OCI-M2 (cell line): ENCODE measurements around the gene NFIA.

Source experiments
- DNase-seq: peaks from one replicate; lab custom pipeline; 2025; ENCODE audit not compliant: unreplicated experiment; lab: John Stamatoyannopoulos, UW

The NFIA gene

GRCh38 chr1:61419657-61420056 lies 337.3 kb downstream of the NFIA start:
- no peak for DNase-seq

GRCh38 chr1:61420243-61420642 lies 337.9 kb downstream of the NFIA start:
- DNase-seq: no peak

DNA sequence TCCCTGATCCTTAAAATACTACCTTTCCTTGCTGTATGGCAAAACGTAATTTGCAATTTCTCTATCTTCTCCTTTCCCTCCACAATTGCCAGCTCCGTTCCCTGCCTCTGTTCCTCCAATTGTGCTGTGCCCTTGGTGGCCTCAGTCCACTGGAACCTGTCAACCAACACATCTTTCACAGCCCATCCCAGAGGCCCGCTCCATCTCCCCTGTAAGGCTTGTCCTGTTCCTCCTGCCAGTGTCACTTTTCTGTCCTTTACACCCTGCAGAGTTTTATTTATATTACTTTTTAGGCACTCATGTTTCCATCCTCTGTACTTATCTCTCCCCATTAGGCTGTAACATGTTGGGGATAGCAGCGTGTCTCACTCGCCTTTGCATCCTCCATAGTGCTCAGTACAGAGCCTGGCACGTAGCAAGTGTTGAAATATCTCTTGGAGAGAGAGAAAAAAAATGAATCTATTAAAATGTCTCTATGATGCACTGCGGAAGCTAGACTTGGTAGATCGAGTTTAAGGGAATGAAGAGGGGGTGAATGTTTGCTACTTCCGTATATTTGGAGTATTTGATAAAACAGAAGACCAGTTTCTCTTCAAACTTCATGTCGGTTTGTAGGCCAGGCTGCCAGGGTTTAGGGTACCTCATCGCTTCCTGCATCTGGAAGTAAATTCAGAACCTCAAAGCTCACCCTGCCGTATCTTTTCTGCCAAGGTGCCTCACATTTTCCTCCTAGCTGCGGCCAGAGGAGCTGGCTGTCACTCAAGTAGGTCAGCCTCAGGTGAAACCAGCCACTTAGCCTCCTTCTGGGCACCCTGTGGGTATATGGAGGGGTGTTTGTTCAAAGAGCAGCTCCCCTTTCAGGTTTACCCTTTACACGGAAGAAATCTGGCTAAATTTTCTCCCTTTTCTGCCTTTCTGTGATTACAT lies 338.8 kb downstream of the NFIA start:
- DNase-seq: no peak

DNA sequence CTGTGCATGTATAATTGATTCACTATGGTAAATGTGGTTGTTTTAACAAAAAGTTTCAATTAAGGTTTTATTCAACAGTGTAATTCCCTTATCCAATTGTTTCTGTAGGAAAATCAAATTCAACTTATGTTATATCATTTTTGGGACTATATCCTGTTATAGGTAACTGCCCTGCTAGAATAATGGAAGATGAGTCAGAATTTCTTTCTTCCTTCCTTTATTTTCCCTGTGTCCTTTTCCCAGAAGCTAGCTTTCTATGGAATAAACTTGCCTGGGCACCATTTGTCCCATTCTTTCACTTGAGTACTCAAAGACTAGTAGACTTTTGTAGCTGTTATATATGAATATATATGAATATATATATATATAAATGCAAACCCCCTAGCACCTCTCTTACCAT lies 341.3 kb downstream of the NFIA start:
- no peak for DNase-seq

- no peak for DNase-seq
Observed at GRCh38 chr1:61424382-61424781, 342.0 kb downstream of the NFIA start.

DNA sequence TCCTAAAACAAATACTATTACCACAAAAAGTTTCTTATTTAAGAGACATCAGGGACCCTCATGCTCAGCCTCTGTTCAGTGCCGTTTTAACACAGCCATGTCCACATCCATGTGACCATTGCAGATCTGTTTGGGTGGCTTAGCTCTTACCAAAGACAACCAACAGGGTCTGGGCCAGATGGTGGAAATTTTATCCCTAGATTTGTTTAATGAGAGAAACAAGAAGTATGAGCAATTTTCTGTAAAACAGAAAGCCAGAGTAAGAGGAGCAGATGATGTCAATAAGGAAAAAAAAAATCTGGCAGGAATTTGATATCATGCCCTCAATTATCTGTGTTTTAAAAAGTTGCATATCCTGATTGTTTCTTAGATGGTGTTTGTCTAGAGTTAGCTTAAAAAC lies 342.7 kb downstream of the NFIA start:
- no peak for DNase-seq

GRCh38 chr1:61426254-61426653 lies 343.9 kb downstream of the NFIA start:
- no peak for DNase-seq

GRCh38 chr1:61426885-61427284 lies 344.5 kb downstream of the NFIA start:
- DNase-seq: no peak

DNA sequence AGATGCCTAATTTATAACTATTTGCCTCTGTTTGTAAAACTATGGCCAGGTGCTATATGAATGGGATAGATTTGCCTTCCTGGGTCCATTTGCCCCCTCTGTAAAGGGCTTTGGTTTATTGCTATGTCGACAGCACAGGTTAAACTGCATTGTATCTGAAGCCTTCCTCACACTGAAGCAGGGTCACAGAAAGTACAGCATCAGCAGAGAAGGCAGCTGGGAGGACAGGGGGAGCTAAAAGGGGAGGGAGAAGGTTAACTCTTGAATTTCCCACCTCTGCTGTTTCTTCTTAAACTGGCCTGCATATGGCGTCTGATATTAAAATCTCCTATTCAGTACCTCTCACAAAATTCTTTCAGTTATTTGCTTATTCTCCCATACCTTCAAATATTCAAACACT lies 345.1 kb downstream of the NFIA start:
- no peak for DNase-seq

GRCh38 chr1:61428146-61428545 lies 345.8 kb downstream of the NFIA start:
- no peak for DNase-seq

GRCh38 chr1:61432616-61433388 lies 350.4 kb downstream of the NFIA start:
- DNase-seq: no peak

DNA sequence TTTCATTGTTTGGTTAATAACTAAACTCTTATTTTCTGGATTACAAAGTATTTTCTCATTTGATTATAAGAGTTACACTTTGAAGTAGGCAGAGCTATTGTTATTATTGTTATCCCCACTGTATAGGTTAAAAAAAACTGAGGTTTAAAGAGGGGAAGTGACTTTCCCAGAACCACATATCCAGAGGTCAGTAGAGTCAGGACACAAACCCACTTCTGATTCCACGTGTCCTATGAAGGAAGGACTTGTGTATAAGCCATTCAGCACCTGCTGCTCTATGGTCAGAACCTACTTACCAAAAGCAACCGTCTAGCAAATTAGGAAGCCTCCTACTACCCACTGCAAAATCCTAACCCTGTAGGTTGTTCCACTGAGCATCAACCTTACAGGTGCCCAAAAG lies 351.3 kb downstream of the NFIA start:
- no peak for DNase-seq

DNA sequence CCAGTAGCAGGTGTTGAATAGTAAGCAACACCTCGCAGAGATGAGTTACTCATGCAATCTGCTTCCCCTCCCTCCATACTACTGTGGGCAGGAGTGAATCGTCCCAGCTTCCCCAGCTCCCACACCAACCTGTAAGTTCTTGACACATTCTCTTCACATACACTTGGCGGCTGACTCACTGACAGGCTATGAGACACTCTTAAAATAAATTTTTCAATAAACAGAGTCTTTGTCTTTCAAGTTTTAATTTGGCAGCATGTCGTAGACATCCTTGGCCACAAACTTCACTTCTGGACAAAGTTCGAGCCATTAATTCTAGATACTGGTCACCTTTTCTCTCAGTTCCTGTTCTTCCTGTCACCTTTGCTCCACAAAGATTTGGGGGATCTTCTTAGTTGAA lies 351.9 kb downstream of the NFIA start:
- no peak for DNase-seq

- DNase-seq: no peak
Observed at GRCh38 chr1:61435226-61435625, 352.9 kb downstream of the NFIA start.

DNA sequence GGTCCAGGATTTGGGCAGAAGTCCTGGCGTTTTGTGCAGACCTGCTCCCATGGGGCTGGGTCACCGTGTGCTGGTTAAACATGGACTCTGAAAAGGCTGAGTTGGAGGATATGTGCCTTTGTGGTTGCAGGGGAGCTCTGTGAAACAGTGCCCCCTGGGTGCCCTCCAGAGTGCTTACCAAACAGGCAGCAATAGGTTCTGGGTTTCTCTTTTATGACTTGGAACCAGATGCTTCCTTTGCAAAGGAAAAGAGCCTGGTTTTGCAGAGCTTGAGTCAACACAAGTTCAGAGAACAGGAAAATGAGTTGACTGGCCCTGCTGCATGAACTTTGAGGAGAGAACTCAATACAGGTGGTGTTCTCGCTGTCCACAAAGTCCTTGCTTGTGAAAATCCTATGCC lies 353.7 kb downstream of the NFIA start:
- DNase-seq: no peak

DNA sequence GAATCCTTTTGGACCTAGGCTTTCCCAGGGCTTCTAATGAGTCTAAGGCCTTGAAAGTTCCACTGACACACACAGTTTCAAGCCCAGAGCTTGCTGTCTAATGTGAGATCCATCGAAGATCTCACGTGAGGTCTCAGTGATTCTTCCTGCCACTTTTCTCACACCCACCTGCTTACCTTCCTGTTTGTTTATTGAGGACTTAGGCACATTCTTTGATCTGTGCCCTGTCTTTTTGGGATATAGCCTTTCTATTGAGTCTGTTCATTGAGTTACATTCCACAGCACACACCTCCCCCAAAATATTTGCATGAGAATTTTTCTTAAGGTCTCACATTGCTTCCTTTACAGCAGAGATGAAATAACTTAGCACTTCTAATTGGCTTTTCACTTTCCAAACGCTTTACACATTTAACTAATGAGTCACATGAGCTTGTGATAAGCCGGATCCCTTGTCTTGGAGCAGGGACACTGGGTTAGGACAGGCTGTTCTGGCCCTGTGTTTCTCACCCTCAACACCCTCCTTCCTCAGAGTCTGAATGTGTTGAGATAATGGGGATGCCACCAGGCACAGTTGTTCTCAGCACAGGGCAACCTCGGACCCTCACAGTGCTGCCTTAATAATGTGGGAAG lies 354.2 kb downstream of the NFIA start:
- DNase-seq: no peak

DNA sequence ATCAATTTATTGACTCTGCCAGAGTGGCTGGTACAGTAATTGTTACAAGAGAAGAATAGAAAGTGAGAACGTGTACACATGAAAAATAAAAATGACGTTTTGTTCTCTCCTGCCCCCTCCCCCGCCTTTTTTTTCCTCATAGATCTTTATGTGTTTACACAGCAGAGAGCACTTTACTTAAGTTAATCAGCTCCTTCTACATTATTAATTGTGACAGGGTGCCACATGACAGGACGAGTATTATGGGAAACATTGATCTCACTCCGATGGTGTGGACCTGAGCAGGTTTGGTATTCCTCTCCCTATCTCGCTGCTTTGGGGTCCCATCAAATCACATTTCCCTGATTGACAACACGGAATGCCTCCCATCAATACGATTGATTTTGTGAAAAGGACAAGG lies 356.9 kb downstream of the NFIA start:
- DNase-seq: no peak

GRCh38 chr1:61441723-61442262 lies 359.4 kb downstream of the NFIA start:
- DNase-seq: no peak

GRCh38 chr1:61442544-61442943 lies 360.2 kb downstream of the NFIA start:
- DNase-seq: no peak

GRCh38 chr1:61444288-61444687 lies 361.9 kb downstream of the NFIA start:
- no peak for DNase-seq

DNA sequence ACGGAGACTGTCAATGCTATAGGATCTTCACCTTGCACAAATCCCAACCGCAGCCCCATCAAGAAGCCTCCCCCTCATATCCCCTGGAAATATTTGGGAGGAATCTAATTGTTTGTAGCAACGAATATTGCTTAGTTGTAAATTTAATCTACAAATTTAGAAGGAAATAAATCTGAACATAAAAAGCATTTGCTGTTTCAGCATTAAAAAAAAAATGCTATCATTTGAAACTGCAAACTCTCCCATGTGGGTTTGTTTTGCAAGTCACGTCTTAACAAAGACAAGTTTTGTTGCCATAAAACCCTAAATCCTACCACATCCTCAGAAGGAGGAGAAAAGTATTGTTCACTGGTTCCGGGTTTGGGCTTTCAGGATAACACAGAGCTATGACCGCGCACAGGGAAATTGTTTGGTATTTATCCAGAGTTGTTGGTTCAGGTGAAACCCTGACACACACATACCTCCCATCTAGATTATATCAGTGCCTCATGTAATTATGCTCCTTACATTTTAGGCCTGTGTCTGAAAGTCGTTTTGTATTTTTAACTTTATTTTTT lies 363.0 kb downstream of the NFIA start:
- DNase-seq: no peak
